Measurements from ENCODE around the gene FZD1.
"Not testable (repeated sequence)": the region's sequence is repeated elsewhere in the genome, so short reads cannot be mapped to it uniquely, and the experiment has no call there.

FZD1 gene

GRCh38 chr7:91302794-91303193 lies 38.6 kb downstream of the FZD1 start:
- DNase-seq = no peak

- DNase-seq = no peak
These were observed 42.0 kb downstream of the FZD1 start for GRCh38 chr7:91306266-91306665.

- DNase-seq = no peak
These were observed 43.2 kb downstream of the FZD1 start for GRCh38 chr7:91307467-91307866.

GRCh38 chr7:91308191-91308590 lies 44.0 kb downstream of the FZD1 start:
- not testable (repeated sequence) for DNase-seq

- peak; percentile 34 for DNase-seq
These were observed 46.7 kb downstream of the FZD1 start for GRCh38 chr7:91310830-91311460.

- no peak for DNase-seq
These were observed 47.6 kb downstream of the FZD1 start for GRCh38 chr7:91311839-91312238.

- no peak for DNase-seq
These were observed 48.9 kb downstream of the FZD1 start for GRCh38 chr7:91313113-91313512.

GRCh38 chr7:91314591-91315323 lies 50.5 kb downstream of the FZD1 start:
- no peak for DNase-seq

- no peak for DNase-seq
These were observed 52.2 kb downstream of the FZD1 start for GRCh38 chr7:91316426-91316825.

GRCh38 chr7:91319351-91319750 lies 55.1 kb downstream of the FZD1 start:
- DNase-seq = no peak

GRCh38 chr7:91320366-91321078 lies 56.3 kb downstream of the FZD1 start:
- no peak for DNase-seq

Measured in EL (cell line).